DMS 273 (cell line): ENCODE data around the gene ZNF668.
"Not testable (repeated sequence)": the region's sequence is repeated elsewhere in the genome, so short reads cannot be mapped to it uniquely, and the experiment has no call there.

Experiments used
- DNase-seq: peaks from one replicate; lab custom pipeline; 2025; ENCODE audit not compliant: unreplicated experiment; lab: John Stamatoyannopoulos, UW

ZNF668 gene

DNA sequence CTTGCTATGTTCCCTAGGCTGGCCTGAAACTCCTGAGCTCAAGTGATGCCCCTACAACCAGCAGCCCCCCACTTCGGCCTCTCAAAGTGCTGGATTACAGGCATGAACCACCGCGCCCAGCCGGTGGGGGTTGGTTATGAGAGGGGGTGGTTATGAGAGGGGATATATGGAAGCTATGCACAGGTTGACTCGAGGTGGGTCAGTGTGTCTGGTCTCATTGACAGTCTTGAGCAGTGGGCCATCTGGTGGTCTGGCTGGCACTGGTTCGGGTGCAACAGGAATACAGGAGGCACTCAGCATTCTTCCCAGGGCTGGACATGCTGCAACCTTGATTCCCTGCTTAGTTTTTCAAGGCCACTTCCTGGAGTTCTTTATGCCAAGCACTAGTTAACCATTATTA lies 58.0 kb downstream of the ZNF668 start:
- peak; percentile 40 for DNase-seq

DNA sequence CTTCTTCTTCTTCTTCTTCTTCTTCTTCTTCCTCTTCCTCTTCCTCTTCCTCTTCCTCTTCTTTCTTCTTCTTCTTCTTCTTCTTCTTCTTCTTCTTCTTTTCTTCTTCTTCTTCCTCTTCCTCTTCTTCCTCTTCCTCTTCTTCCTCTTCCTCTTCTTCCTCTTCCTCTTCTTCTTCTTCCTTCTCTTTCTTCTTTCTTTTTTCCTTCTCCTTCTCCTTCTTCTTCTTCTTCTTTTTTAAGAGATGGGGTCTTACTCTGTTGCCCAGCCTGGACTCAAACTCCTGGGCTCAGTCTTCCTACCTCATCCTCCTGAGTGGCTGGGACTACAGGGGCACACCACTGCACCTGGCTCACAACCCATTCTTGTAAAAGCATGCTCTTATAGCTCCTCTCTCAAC lies 60.7 kb downstream of the ZNF668 start:
- DNase-seq: not testable (repeated sequence)

DNA sequence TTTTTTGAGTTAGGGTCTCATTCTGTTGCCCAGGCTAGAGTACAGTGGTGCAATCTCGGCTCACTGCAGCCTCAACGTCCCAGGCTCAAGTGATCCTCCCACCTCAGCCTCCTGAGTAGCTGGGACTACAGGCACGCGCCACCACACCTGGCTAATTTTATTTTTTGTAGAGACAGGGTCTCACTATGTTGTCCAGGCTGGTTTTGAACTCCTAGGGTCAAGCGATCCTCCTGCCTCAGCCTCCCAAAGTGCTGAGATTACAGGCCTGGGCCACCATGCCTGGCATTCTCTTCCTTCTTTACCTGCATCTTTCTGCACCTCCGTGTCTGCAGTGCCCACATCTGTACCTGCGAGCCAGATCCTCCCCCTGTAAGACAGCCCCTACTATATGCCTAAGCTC lies 62.2 kb downstream of the ZNF668 start:
- DNase-seq: not testable (repeated sequence)
